K562 (cell line): ENCODE data around the gene C17orf113. TPM values are rescaled to one million over a fixed set of nuclear protein-coding genes. Genes with fewer than 3 reads are reported as not detected.

Source experiments
- ATF4 ChIP-seq: fragments of 450-650 bp; formaldehyde crosslinking; IDR thresholded peaks from 2 replicates; pipeline ENCODE4 v1.4.0; 2022; ENCODE audit warnings: mild to moderate bottlenecking, moderate library complexity
- CUX1 ChIP-seq: fragments of 200-800 bp; sonication (Bioruptor generic); IDR thresholded peaks from 2 replicates; pipeline ENCODE4 v1.6.1; 2016; ENCODE audit warnings: missing genetic modification characterization, missing compliant biosample characterization
- DACH1 ChIP-seq: fragments of 450-650 bp; IDR thresholded peaks from 2 replicates; pipeline ENCODE4 v1.6.1; 2018; ENCODE audit not compliant: partially characterized antibody
- ETV6 ChIP-seq, 3 experiments: fragments of 150-350 bp in 1 of 3; sonication (generic) in 1 of 3; formaldehyde crosslinking in 1 of 3; IDR thresholded peaks; 2 replicates each; pipeline versions ENCODE4 v1.6.1 to v1.8.0; 2014 to 2022; ENCODE audit warnings: borderline replicate concordance in 2 of 3, low read depth in 2 of 3, antibody characterized with exemption in 1 of 3, low read length in 1 of 3, mild to moderate bottlenecking in 1 of 3, missing genetic modification reagents in 1 of 3
- FOSL1 ChIP-seq: fragments of 200-800 bp; sonication (Bioruptor generic); conservative IDR thresholded peaks from 2 replicates; pipeline ENCODE4 v1.6.1; 2016; ENCODE audit warnings: missing genetic modification characterization, missing compliant biosample characterization
- HDAC8 ChIP-seq: fragments of 450-650 bp; IDR thresholded peaks from 2 replicates; pipeline ENCODE4 v1.6.1; 2016; ENCODE audit warnings: mild to moderate bottlenecking, missing genetic modification characterization, moderate library complexity, missing compliant biosample characterization
- HEY1 ChIP-seq: fragments of 250-450 bp; sonication (Bioruptor Pico); IDR thresholded peaks from 2 replicates; pipeline ENCODE4 v1.5.0; 2020; ENCODE audit warnings: mild to moderate bottlenecking, moderate library complexity, borderline replicate concordance
- HMG20A ChIP-seq: fragments of 450-650 bp; formaldehyde crosslinking; conservative IDR thresholded peaks from 2 replicates; pipeline ENCODE4 v1.4.0; 2020; ENCODE audit warnings: mild to moderate bottlenecking, mixed read lengths
- HNRNPLL ChIP-seq: fragments of 200-400 bp; formaldehyde crosslinking; IDR thresholded peaks from 2 replicates; pipeline ENCODE4 v1.6.1; 2017; ENCODE audit warnings: low read length, low read depth, mild to moderate bottlenecking; ENCODE audit not compliant: poor library complexity, severe bottlenecking
- IRF1 ChIP-seq: sonication (generic); formaldehyde crosslinking; IDR thresholded peaks from 2 replicates; pipeline ENCODE4 v1.8.0; 2022; ENCODE audit warnings: missing genetic modification reagents, mild to moderate bottlenecking, borderline replicate concordance
- NFXL1 ChIP-seq: fragments of 450-650 bp; formaldehyde crosslinking; IDR thresholded peaks from 2 replicates; pipeline ENCODE4 v1.4.0; 2021; ENCODE audit warnings: mild to moderate bottlenecking
- PCBP2 ChIP-seq: fragments of 200-400 bp; formaldehyde crosslinking; IDR thresholded peaks from 2 replicates; pipeline ENCODE4 v1.6.1; 2018; ENCODE audit warnings: low read length, low read depth, mild to moderate bottlenecking, moderate library complexity; ENCODE audit not compliant: poor library complexity, severe bottlenecking
- SIRT6 ChIP-seq: IDR thresholded peaks from one replicate; pipeline ENCODE4 v1.6.1; 2012; ENCODE audit warnings: low read depth, mild to moderate bottlenecking, control low read depth, inconsistent platforms, low read length, moderate library complexity
- SREBF1 ChIP-seq: fragments of 150-350 bp; IDR thresholded peaks from 2 replicates; pipeline ENCODE4 v1.6.1; 2014; ENCODE audit warnings: antibody characterized with exemption, low read depth, low read length, borderline replicate concordance
- TBP ChIP-seq: optimal IDR thresholded peaks from 2 replicates; pipeline ENCODE3; 2011; ENCODE audit warnings: low read depth, low read length, improper control_type of control experiment
- XRCC4 ChIP-seq: IDR thresholded peaks from one replicate; pipeline ENCODE4 v1.6.1; 2011; ENCODE audit not compliant: insufficient read depth, insufficient read length; ENCODE audit errors: extremely low read depth
- ZNF280B ChIP-seq: fragments of 250-450 bp; sonication (Bioruptor Pico); IDR thresholded peaks from 2 replicates; pipeline ENCODE4 v1.5.1; 2021; ENCODE audit warnings: mild to moderate bottlenecking
- ZNF583 ChIP-seq: fragments of 250-450 bp; sonication (Bioruptor Pico); IDR thresholded peaks from 2 replicates; pipeline ENCODE4 v1.4.0; 2020
- polyA plus RNA-seq, 8 experiments: library from polyadenylated mRNA; depleted of rRNA in 4 of 8; stranded (reverse) in 5 of 8; unstranded in 3 of 8; fragments of >200 nt; fragmentation: Nextera tagmentation in 2 of 8; fragmentation: Illumina TruSeq in 1 of 8; extraction: Ambion mirVana in 2 of 8; extraction: Trizol in 1 of 8; gene quantifications; 2 replicates each; pipeline versions ENCODE4 v1.2.1 to v1.2.3, GENCODE V29; 2011 to 2014; ENCODE audit warnings: inconsistent platforms in 1 of 8, missing spikeins in 1 of 8
- total RNA-seq, 7 experiments: library from RNA; depleted of rRNA in 6 of 7; stranded (reverse); fragments of >200 nt in 6 of 7; fragmentation: Illumina TruSeq in 2 of 7; extraction: Trizol in 2 of 7; gene quantifications; 2 replicates each; pipeline versions ENCODE4 v1.2.1 to v1.2.3, GENCODE V29; 2011 to 2021; ENCODE audit warnings: low replicate concordance in 1 of 7

Gene C17orf113
- total and polyA plus RNA-seq, 9 of the 15 experiments (the other 6 are each of a cell fraction or from before 2014, with no cell fraction given), result 0.10 to 1.2 (median 0.31) TPM

- TF ChIP-seq CUX1 (no peak), ZNF280B (CRISPR knock-in tag) (no peak), PCBP2 (no peak), DACH1 (peak; percentile 21), HDAC8 (tag) (no peak), TBP (no peak), SREBF1 (no peak), ETV6 (IDR thresholded peaks at IDR 0.05; ENCODE audit: borderline replicate concordance in 1 of 2, low read depth in 2 of 2, low read length in 1 of 2) (no peak), ETV6 (CRISPR knock-in tag; IDR thresholded peaks at IDR 0.05; ENCODE audit: borderline replicate concordance) (no peak), XRCC4 (no peak), SIRT6 (no peak), HNRNPLL (peak; percentile 66), HEY1 (CRISPR knock-in tag) (no peak), FOSL1 (tag) (no peak), ATF4 (no peak), HMG20A (CRISPR knock-in tag) (no peak), NFXL1 (CRISPR knock-in tag) (no peak), ZNF583 (CRISPR knock-in tag) (no peak), IRF1 (CRISPR knock-in tag) (no peak)
Measured at GRCh38 chr17:42019509-42020404, 30.6 kb downstream of the C17orf113 start, which contains the start of gene NKIRAS2 (continued).
